Activated T-cell treated with anti-CD3 and anti-CD28 coated beads for 48 hours (primary cell): ENCODE data around the gene DNASE1.
"Not testable (repeated sequence)": the region's sequence is repeated elsewhere in the genome, so short reads cannot be mapped to it uniquely, and the experiment has no call there.

Experiments used
- DNase-seq: peaks from one replicate; pipeline ENCODE4 v3.0.0-alpha.2; 2020; ENCODE audit warnings: low read depth

Gene DNASE1, protein sequence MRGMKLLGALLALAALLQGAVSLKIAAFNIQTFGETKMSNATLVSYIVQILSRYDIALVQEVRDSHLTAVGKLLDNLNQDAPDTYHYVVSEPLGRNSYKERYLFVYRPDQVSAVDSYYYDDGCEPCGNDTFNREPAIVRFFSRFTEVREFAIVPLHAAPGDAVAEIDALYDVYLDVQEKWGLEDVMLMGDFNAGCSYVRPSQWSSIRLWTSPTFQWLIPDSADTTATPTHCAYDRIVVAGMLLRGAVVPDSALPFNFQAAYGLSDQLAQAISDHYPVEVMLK

DNA sequence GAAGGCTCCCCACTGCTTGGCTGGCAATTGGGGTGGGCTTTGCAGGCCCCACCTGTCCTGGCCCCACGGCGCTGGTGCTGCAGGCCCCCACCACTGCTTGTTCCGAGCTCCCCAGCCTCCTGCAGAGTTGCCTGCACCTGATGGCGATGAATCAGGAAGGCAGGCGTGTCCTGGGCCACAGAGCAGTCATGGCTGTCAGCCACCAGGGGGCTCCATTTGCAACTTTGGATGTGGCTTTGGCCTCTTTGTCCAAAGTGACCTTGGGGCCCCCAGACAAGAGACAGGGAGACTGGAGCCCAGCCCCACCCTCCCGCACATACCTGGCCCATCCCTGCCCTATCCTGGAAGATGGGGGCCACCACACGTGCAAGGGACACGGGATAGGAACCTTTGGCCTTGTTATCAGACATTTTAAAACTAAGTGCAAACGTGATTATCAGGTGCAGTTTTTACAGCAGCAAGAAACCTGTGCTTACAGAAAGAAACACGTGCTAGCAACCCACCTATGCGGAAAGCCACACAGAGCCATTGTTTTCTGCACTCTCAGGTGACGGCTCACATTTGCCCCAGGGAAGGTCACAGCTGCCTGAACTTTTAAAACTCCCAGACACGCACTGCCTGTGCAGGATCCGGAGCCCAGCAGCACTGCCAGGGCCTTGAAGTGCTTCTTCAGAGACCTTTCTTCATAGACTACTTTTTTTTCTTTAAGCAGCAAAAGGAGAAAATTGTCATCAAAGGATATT, at the start of gene DNASE1:
Gene DNASE1, plus strand, starts transcription at position 443 of the 743 bp plus-strand sequence. CDS start 683 bp downstream, outside the sequence.
- DNase-seq = peak; percentile 48

DNA sequence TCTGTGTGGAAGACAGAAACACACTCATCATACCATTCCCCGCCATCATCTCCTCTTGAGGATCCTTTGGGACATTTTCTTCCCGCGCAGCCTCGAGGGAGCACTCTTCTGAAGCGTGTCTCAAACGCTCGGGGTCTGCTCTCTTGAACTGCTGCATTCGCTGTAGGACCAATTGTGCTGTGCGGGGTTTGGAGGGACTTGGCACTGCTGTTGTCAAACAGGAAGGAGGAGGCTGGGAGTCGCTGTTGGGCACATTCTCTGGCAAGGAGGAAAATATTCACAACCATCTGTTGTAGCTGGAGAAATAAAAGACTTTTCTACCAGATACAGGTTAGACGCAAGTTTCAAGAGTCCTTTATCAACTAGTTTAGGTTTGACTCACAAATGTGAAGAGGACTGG, 48.0 kb upstream of the DNASE1 start:
- DNase-seq = no peak

DNA sequence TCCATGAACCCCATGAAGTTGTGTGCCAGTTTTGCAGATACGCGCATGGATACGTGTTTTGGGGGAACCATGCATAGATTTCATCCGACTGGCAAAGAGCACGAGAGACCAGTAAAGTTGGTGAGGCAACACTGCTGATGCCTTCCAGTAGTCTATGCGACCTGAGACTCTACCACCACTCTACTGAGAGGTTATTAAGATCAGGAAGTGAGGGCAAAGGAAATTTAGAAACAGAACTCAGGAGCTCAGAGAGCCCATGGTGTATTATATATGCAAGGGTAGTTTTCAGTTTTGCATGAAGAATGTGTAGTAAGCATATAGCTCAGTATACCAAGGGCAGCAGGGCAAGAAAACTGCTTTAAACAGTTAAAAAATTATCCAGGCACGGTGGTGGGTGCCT, 47.3 kb upstream of the DNASE1 start:
- no peak for DNase-seq

DNA sequence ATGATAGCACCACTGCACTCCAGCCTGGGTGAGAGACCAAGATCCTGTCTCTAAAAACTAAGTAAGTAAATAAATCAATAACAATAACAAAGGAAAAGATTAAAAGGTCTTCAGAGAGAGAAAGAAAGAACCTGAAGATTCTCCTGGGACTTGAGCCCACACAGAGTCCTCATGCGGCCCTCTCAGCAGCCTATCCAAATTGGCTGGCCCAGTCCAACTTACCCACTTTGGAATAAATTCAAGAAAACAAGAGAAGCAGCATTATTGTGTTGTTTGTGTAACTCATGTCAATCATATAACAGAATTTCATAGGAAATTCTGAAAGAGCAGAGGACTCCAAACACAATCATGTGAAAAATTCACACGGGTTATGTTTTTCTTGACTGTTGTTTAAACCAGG, 46.9 kb upstream of the DNASE1 start:
- no peak for DNase-seq

DNA sequence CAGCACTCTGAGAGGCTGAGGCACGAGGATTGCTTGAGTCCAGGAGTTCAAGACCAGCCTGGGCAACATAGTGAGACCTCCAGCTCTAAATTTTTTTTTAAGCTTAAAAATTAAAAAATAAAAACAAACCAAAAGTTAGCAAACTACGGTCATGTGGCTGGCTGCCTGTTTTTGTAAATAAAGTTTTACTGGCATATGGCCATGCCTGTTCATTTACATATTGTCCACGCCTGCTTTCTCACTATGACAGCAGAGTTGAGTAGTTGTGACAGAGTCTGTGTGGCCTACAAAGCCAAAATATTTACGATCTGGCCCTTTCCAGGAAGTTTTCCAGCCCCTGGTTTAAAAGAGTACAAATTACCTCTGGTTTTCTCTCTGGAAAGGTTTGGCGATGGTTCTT, 46.4 kb upstream of the DNASE1 start:
- no peak for DNase-seq

DNA sequence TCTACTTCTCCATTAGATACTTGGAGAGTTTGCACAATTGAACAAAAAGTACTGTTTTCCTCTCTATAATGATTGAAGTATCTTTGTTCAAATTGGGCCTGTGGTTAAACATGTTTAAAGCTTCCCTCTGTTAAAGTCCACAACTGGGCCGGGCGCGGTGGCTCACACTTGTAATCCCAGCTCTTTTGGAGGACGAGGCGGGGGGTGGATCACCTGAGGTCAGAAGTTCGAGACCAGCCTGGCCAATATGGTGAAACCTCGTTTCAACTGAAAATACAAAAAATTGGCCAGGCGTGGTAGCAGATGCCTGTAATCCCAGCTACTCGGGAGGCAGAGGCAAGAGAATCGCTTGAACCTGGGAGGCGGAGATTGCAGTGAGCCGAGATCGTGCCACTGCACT, 45.5 kb upstream of the DNASE1 start:
- DNase-seq = not testable (repeated sequence)

DNA sequence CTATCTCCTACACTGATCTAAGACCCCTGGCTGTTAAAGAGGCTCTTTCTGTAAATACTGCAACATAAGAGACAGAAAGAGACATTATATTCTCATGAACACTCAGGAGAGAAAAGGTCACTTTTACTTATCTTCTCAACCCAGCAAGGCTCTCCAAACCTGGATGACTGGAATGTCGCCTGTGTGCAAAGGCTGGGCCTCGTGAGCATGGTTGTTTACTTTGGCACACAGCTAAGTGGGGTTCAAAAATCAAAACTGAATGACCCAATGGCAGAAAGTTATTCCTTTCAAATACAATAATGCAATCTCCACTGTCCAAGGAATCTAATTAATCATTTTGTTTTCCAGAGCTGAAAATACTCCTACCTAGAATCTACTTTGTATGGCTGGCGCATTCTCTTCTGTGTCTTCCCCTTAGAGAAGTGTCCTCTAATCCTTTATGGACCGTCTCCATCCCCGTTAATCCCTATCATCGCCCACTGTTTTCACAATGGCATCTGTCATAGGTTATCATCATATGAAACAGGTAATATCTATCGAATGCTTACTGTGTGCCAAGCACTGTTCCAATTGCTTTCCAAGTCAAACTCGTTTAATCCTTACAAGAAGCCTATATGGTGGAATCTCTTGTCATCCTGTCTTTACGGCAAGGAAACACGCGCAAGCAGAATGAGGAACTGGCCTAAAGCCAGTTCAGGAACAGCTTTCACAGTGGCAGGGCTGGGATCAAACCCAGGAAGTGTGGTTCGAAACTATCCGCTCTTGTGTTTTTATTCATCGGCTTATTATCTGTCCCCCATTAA, 44.4 kb upstream of the DNASE1 start:
- no peak for DNase-seq

DNA sequence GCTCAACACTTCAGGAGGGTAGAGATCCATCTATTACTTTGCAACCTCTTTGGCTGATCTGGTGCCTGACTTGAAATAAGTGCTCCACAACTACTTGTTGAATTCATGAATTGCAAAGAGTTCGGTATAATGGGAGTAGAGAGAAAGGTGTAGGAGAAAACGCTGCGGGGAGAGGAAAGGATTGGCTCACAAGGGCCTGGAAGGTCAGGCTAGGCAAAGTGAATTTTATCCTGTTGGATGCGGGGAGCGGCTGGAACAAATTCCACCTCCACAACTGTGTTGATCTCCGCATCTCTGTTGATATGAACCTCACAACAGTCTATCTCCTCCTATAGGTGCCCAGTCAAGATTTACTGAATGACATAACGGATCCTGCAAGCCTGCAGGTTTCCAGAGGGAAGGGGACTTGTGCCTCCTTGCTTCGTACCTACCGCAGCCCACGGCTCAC, 43.8 kb upstream of the DNASE1 start:
- DNase-seq = no peak

DNA sequence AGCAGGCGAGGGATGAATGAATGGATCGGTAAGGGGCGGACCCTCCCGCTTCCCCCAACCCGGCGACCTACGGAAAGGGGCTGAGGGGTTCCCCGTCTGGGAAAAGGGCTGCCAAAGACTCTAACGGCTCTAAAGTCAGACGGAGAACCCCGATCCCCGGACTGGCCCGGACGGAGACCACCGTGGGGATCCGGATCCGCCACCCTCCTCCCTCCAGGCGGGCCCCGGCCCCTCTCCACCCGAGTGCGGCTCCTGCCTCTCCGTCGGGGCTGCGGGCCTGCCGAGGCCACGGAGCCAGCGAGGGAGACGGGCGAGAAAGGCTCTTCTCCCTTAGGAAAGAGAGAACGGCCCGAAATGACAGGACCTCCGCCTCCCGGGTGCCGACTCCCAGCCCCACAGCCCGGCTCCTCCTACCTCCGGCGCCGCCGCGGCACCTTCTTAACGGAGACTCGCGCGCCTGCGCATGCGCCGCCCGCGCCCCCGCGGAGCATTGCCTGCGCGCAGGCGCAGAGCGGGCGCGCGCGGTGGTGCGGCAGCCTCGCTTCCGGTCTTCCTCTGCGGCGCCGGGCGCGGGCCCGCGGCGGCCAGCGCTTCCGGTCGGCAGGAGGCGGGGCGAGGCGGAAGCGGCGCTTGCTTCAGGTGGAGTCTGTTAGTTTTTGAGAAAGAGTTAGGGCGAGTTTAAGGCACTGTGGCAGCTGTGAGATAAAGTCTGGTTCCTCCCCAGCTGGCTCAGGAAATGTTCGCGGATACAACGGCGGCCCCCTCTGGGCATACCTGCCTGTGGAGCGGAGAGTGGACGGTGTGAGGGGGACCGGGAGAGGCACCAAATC, 43.1 kb upstream of the DNASE1 start, which contains the start of gene SLX4:
Gene SLX4, minus strand, starts transcription at position 461 of the 830 bp plus-strand sequence. CDS start 2,642 bp downstream, outside the sequence.
- DNase-seq = peak; percentile 94

DNA sequence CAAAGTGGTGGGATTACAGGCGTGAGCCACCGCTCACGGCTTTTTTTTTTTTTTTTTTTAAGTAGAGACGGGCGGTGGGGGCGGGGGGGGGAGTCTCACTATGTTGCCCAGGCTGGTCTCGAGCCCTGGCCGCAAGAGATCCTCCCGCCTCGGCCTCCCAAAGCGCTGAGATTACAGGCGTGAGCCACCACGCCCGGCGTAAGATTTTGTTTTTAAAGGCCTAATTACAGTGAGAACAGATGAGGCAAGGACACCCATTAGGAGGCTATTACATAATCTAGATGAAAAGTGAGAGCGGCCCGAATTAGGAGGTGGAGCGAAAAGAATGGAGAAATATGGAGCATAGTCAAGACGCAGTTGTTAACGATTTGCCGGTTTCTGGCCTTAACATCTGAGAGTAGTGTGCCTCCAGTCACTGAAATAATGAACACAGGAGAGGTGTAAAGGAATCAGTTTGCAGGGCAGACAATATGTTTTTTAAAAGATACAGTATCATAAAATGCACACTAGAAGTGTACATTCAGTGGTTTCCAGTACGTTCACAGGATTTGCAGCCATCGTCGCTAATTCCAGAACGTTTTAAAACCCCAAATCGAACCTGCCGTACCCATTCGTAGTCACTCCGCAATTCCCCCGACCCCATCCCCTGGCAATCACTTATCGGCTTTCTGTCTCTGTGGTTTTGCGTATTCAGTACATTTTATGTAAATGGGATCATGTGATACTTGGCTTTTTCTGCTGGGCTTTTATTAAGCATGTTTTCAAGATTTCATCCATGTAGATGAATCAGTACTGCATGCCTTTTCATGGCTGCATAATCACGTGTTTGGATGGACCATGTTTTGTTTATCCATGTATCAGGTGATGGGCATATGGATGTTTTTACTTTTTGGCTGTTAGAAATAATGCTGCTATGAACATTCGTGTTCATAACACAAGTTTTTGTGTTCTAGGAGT, 41.7 kb upstream of the DNASE1 start:
- DNase-seq = no peak

DNA sequence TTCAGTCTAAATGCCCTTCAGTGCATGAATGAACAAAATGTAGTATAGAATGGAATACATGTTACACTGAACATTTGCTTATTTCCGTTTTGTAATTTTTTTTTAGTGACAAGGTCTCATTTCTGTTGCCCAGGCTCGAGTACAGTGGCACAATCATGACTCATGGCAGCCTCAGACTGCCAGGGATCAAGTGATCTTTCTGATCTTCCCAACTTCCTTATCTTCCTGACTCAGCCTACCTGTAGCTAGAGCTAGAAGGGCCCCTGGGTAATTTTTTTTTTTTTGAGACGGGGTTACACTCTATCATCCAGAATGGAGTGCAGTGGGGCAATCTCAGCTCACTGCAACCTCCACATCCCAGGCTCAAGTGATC, 35.7 kb upstream of the DNASE1 start:
- no peak for DNase-seq

DNA sequence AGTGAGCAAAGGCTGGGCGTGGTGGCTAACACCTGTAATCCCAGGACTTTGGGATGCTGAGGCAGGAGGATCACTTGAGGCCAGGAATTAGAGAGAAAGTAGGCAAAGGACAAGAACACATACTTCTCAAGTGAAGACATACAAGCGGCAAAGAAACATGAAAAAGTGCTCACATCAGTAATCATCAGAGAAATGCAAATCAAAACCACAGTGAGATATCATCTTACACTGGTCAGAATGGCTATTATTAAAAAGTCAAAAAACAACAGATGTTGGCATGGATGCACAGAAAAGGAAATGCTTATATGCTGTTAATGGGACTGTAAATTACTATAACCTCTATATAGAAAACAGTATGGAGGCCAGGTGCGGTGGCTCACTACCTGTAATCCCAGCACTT, 30.8 kb upstream of the DNASE1 start:
- DNase-seq = no peak

DNA sequence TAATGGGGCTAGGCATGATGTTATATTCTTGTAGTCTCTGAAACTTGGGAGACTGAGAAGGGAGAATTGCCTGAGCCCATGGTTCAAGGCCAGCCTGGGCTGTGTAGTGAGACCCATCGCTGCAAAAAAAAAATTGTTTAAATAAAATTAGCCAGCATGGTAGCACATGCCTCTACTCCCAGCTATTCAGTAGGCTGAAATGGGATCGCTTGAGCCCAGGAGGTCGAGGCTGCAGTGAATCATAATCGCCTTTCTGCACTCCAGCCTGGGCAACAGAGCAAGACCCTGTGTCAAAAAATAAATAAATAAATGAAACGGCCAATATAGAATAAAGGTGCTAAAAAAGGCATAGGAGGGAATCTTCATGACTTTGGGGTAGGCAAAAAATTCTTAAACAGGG, 29.2 kb upstream of the DNASE1 start:
- DNase-seq = no peak

DNA sequence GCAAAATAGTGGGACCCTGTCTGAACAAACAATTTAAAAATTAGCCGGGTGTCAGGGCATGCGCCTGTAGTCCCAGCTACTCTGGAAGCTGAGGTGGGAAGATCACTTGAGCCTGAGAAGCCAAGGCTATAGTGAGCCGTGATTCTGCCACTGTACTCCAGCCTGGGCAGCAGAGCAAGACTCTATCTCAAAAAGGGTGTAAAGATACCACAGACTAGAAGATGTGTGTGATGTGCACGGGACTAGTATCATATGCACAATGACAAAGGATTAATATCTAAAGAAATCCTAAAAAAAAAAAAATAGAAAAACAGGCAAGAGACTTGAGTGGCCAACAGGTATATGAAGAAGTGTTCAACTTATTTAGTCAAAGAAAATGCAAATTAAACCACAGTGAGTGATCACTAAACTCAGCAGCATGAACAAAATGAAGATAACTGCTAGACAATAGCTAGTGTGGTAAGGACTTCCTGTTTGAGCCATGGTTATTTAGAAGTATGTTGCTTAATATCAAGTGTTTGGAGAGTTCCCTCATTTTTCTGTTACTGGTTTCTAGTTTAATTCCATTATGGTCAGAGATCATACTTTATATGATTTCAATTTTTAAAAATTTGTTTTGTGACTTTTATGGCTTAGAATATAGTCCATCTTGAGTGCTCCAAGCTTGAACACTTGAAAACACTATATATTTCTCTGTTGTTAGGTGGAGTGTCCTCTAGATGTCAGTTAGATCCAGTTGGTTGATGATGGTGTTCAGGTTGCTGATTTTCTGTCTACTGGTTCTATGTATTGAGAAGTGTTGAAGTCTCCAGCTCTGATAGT, 28.4 kb upstream of the DNASE1 start:
- DNase-seq = no peak

DNA sequence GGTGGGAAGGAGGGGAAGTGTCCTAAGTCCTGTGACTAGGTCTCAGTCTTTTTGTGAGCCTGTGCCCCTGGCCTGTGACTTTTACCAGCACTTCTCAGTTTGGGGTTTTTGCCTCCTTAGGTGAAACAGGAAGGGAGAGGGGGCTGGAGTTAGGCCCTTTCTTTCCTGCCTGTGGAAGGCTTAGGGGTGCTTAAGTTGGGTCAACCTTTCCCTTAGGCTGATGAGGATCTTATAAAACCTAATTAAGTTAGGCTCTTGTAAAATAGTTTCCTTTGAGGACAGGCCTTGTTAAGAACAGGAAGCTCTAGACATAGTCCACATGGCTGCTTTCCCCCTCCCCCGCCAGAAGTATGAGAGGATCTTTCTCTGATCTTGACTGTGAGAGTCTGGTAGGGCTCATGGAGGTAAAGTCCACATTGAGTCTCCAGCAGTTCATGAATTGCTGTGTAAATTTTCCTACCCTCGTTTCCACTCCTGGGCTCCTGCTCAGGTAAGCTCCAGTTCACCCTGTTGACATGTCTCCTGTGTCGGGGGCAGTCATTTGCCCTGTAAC, 17.0 kb upstream of the DNASE1 start:
- DNase-seq = no peak

DNA sequence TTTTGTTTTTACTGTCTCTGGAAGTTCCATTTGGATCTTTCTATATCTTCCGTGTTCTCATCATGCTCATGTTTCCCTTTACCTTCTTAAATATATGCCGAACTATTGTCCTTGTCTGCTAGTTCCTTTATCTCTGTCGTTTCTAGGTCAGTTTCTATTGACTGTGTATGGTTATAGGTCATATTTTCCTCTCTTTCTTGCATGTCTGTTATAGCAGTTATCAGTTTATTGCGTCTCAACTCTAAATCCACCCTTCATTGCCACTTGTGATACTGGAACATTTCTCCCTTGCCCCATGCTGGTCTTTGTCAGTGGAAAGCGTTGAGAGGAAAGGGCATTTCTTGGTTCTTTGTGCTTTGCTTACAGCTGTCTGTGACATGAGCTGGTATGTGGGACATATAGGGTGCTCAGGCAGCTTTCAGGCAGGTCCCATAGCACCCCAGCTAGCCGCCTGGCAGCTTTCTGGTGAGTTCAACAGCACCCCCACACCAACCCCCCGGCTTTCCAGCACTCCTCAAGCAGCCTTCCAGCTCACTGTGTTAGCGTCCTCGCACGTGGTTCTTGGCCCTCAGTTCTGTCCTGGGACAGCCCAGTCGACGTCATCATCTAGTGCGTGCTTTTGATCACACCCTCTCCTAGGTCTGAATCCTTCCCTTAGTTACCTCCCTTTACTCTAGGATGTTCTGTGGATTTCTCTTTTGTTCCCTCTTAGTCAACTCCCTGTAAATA, 15.4 kb upstream of the DNASE1 start:
- DNase-seq = no peak

DNA sequence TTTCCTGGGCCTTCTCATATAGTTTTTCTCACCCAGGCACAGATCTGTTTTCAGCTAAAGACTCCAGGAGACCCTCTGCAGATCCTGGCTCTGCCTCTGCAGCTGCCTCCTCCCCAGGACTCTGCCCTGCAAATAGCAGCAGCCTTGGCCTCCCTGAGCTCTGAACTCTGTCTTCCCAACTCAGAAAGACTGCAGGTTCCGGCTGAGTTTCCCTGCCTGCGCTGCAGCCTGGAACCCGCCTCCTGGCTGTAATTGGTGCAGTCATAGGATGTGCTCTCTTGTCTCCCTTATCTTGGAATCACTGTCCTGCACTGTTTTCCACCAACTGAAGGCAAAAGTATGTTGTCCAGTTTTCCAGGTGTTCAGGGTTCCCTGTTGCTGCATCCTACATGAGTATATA, 14.3 kb upstream of the DNASE1 start:
- DNase-seq = no peak

DNA sequence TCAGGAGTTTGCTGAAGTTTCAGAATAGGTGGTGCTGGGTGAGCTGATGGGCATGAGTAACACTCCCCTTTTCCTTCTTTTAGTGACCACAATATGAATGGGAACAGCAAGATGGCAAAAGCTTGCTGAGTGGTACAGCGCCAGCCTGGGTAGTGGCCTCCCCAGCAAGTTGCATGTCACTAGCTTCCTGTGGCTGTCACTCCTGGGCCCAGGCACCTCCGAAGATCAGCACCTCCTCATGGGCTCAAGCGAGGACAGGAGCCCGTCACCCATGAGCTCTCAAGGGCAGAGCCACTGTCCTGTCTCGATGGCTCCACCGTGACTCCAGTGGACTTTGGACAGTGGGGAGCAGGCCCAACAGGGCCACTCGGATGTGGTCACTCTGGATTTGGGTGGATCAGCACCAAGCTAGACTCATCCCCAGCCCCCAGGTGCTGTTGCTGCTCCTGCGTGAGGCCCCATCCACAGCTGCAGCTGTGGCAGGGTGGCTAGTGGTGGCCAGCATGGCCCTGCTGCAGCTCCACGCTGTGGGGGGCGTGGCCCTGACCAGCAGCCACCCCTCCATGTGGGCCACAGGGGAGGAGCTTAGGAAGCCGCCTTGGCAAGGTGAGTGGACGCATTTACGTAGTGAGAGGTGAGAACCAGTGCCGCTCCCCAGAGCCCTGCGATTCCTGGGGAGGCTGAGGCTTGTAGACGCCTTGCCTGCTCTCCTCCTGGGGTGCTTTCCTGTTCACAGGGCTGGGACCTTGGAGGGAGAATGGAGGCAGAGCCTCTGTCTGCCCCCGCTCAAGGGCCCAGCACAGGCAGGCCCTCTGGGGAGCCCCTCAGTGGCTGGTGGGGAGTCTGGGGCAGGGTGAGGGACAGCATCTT, 13.6 kb upstream of the DNASE1 start:
- DNase-seq = no peak
